K562 (cell line): ENCODE data around the gene PRPS1L1. TPM values are rescaled to one million over a fixed set of nuclear protein-coding genes. Genes with fewer than 3 reads are reported as not detected.

Experiments used
- ATAC-seq: fragments of 200-7000 bp; cut with Tn5 transposase; 3 replicates; pipeline ENCODE4 v1.9.1; 2020; ENCODE audit warnings: moderate library complexity
- BruUV-seq: library from RNA; stranded (reverse); fragments of 400-500 nt; replicated peaks from 2 replicates; lab custom pipeline; 2021; lab: Mats Ljungman, UMichigan
- CTCF ChIA-PET: fragments of 300-600 bp; formaldehyde crosslinking; extraction: SDS; loops from one replicate; lab custom pipeline; 2021; ENCODE audit warnings: low intra/inter-chr PET ratio; lab: Yijun Ruan, JAX
- POLR2A ChIA-PET: fragments of 300-600, 350-650 bp; sonication (Branson Sonifier 250); formaldehyde crosslinking; extraction: SDS; loops from one replicate; lab custom pipeline; 2021; ENCODE audit warnings: antibody characterized with exemption, inconsistent platforms; lab: Yijun Ruan, JAX
- DNase-seq, 4 experiments: peaks; one replicate each; pipeline versions ENCODE4 v3.0.0 to v3.0.0-alpha.2; 2011 to 2018; ENCODE audit warnings: low spot score in 3 of 4, mixed read lengths in 3 of 4; ENCODE audit errors: extremely low read depth in 1 of 4
- FAIRE-seq: peaks from 2 replicates; lab custom pipeline; 2011; peaks lifted over from hg19 to GRCh38; lab: Jason Lieb, UNC
- H2AFZ ChIP-seq: 2 replicates; pipeline ENCODE4 v1.6.0; 2011; ENCODE audit warnings: low read depth, low read length, control low read depth, inconsistent platforms
- H3K27ac ChIP-seq: fragments of 200-600 bp; 3 replicates; pipeline ENCODE4 v1.8.0; 2011; ENCODE audit warnings: low read depth, mild to moderate bottlenecking, control low read depth, inconsistent platforms, low read length, moderate library complexity, mixed read lengths; ENCODE audit errors: extremely low read depth
- H3K27me3 ChIP-seq, 2 experiments: fragments of 300-600 bp in 1 of 2; 2 replicates in 1 of 2; 3 replicates in 1 of 2; pipeline versions ENCODE4 v1.6.0 to v1.8.0; 2011; ENCODE audit warnings: inconsistent platforms in 2 of 2, low read length in 2 of 2, mild to moderate bottlenecking in 1 of 2, mixed read lengths in 1 of 2, moderate library complexity in 1 of 2; ENCODE audit not compliant: control insufficient read depth in 2 of 2, insufficient read depth in 2 of 2
- H3K36me3 ChIP-seq: fragments of 300-600 bp; 3 replicates; pipeline ENCODE4 v1.8.0; 2011; ENCODE audit warnings: mild to moderate bottlenecking, low read length, inconsistent platforms; ENCODE audit not compliant: control insufficient read depth, insufficient read depth
- H3K4me1 ChIP-seq, 2 experiments: fragments of 200-600 bp in 1 of 2; replicated peaks in 1 of 2; 2 replicates in 1 of 2; 3 replicates in 1 of 2; pipeline versions ENCODE4 v1.5.1 to v1.8.0; 2011; ENCODE audit warnings: inconsistent platforms in 2 of 2, low read length in 2 of 2, mild to moderate bottlenecking in 1 of 2, mixed read lengths in 1 of 2, moderate library complexity in 1 of 2; ENCODE audit not compliant: control insufficient read depth in 2 of 2, insufficient read depth in 2 of 2
- H3K4me2 ChIP-seq: 2 replicates; pipeline ENCODE4 v1.6.1; 2011; ENCODE audit warnings: low read length, control low read depth, inconsistent platforms, mixed read lengths; ENCODE audit not compliant: insufficient read depth
- H3K4me3 ChIP-seq: fragments of 200-600 bp; sonication (generic), shearing (Covaris generic); 2 replicates; pipeline ENCODE4 v1.5.1; 2016; ENCODE audit warnings: control low read depth, inconsistent platforms
- H3K79me2 ChIP-seq: fragments of 200-600 bp; 3 replicates; pipeline ENCODE4 v1.8.0; 2011; ENCODE audit warnings: low read length, inconsistent platforms; ENCODE audit not compliant: control insufficient read depth, insufficient read depth
- H3K9ac ChIP-seq, 2 experiments: 2 replicates each; pipeline versions ENCODE4 v1.6.0 to v1.6.1; 2011; ENCODE audit warnings: low read depth in 2 of 2, low read length in 2 of 2, control low read depth in 1 of 2, inconsistent platforms in 1 of 2, mild to moderate bottlenecking in 1 of 2, mixed read lengths in 1 of 2; ENCODE audit not compliant: insufficient read depth in 1 of 2
- H3K9me1 ChIP-seq: one replicate; pipeline ENCODE4 v1.6.0; 2011; ENCODE audit warnings: inconsistent platforms, mild to moderate bottlenecking, low read length, moderate library complexity; ENCODE audit not compliant: control insufficient read depth, insufficient read depth
- H3K9me3 ChIP-seq: replicated peaks from 2 replicates; pipeline ENCODE4 v1.5.1; 2011; ENCODE audit warnings: low read depth, low read length, inconsistent platforms; ENCODE audit not compliant: control insufficient read depth, insufficient read depth
- H4K20me1 ChIP-seq: replicated peaks from 2 replicates; pipeline ENCODE4 v1.6.1; 2011; ENCODE audit warnings: low read length, inconsistent platforms, mixed read lengths; ENCODE audit not compliant: control insufficient read depth, insufficient read depth
- BHLHE40 ChIP-seq: IDR thresholded peaks from 2 replicates; pipeline ENCODE4 v1.6.1; 2011; ENCODE audit warnings: low read length, improper control_type of control experiment
- COPS2 ChIP-seq: fragments of 450-650 bp; conservative IDR thresholded peaks from 2 replicates; pipeline ENCODE4 v1.6.1; 2016; ENCODE audit warnings: mild to moderate bottlenecking, moderate library complexity
- ETV1 ChIP-seq: fragments of 450-650 bp; conservative IDR thresholded peaks from 2 replicates; pipeline ENCODE4 v1.6.1; 2016; ENCODE audit warnings: missing genetic modification characterization, control low read depth, low read depth, missing compliant biosample characterization
- GTF2E2 ChIP-seq: fragments of 200-800 bp; sonication (Bioruptor generic); IDR thresholded peaks from 2 replicates; pipeline ENCODE4 v1.6.1; 2016; ENCODE audit warnings: missing genetic modification characterization, missing compliant biosample characterization
- POLR3G ChIP-seq: IDR thresholded peaks from 2 replicates; pipeline ENCODE4 v1.6.1; 2011; ENCODE audit not compliant: insufficient read length, insufficient replicate concordance; ENCODE audit errors: extremely low read depth
- ZBTB17 ChIP-seq: fragments of 450-650 bp; formaldehyde crosslinking; IDR thresholded peaks from 2 replicates; pipeline ENCODE4 v1.4.0; 2020; ENCODE audit warnings: mild to moderate bottlenecking
- ZBTB26 ChIP-seq: fragments of 450-650 bp; formaldehyde crosslinking; IDR thresholded peaks from 2 replicates; pipeline ENCODE4 v1.4.0; 2022; ENCODE audit warnings: missing genetic modification characterization
- ZC3H8 ChIP-seq: fragments of 450-650 bp; IDR thresholded peaks from 2 replicates; pipeline ENCODE4 v1.6.1; 2017
- ZFP30 ChIP-seq: fragments of 250-450 bp; sonication (Bioruptor Pico); IDR thresholded peaks from 2 replicates; pipeline ENCODE4 v1.8.0; 2022; ENCODE audit warnings: moderate library complexity, mild to moderate bottlenecking, inconsistent platforms, borderline replicate concordance
- ZNF444 ChIP-seq: fragments of 250-450 bp; sonication (Bioruptor Pico); IDR thresholded peaks from 2 replicates; pipeline ENCODE4 v1.4.0; 2020; ENCODE audit warnings: mild to moderate bottlenecking, moderate library complexity
- WGBS: fragments of 100-300 bp; shearing (Covaris generic); methylation state at CpG from one replicate; pipeline ENCODE4 v1.1.6; 2016; ENCODE audit warnings: low coverage, mixed read lengths; ENCODE audit not compliant: insufficient coverage; ENCODE audit errors: missing lambda C conversion rate; 5-methylcytosine and 5-hydroxymethylcytosine counted together
- in situ Hi-C: fragments of 300-500 bp; cut with MboI; formaldehyde crosslinking; loops from 4 replicates; pipeline ENCODE4 v1.15.0; 2018; ENCODE audit warnings: inconsistent platforms, mixed read lengths
- intact Hi-C: fragments of 100-400 bp; cut with micrococcal nuclease; formaldehyde crosslinking; loops from 2 replicates; pipeline ENCODE4 v1.14.2; 2022
- polyA plus RNA-seq, 8 experiments: library from polyadenylated mRNA; depleted of rRNA in 4 of 8; stranded (reverse) in 5 of 8; unstranded in 3 of 8; fragments of >200 nt; fragmentation: Nextera tagmentation in 2 of 8; fragmentation: Illumina TruSeq in 1 of 8; extraction: Ambion mirVana in 2 of 8; extraction: Trizol in 1 of 8; gene quantifications; 2 replicates each; pipeline versions ENCODE4 v1.2.1 to v1.2.3, GENCODE V29; 2011 to 2014; ENCODE audit warnings: inconsistent platforms in 1 of 8, missing spikeins in 1 of 8
- total RNA-seq, 7 experiments: library from RNA; depleted of rRNA in 6 of 7; stranded (reverse); fragments of >200 nt in 6 of 7; fragmentation: Illumina TruSeq in 2 of 7; extraction: Trizol in 2 of 7; gene quantifications; 2 replicates each; pipeline versions ENCODE4 v1.2.1 to v1.2.3, GENCODE V29; 2011 to 2021; ENCODE audit warnings: low replicate concordance in 1 of 7
- TF ChIP-seq, protein P1 (sequence below): IDR thresholded peaks from 2 replicates; pipeline ENCODE4 v1.6.1; 2011; ENCODE audit warnings: borderline replicate concordance, low read depth, mild to moderate bottlenecking, moderate library complexity, low read length; ENCODE audit not compliant: insufficient read depth, poor library complexity, severe bottlenecking

PRPS1L1 gene
- total and polyA plus RNA-seq, 9 of the 15 experiments (the other 6 are each of a cell fraction or from before 2014, with no cell fraction given): 0.07 to 0.10 (median 0.08) TPM; not detected in 6

DNA sequence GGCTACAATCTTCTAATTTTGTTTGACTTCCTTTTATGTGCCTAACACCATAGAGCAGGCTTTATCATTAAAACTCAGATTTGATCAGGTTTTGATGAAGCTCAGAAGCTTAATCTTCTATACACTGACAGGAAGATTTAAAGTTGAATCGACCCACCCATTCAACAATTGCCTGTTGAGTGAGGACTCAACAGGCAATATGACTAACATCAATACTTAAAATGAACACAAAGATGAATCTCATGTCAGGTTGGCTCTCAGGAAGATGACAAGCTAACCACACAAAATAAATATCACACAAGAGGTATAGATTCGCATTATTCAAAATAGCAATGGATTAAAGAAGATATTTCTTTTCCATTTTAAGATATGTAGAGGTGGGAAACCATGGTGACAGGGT lies 50.7 kb downstream of the PRPS1L1 start:
- ATAC-seq (no peak), FAIRE-seq (no peak), DNase-seq (no peak)
- Histone ChIP-seq H3K4me2 (no peak overlapping the region), H2AFZ (no peak overlapping the region), H4K20me1 (no peaks in the 10 kb centered on the region), H3K9ac (no peak overlapping the region), H3K27ac (no peak overlapping the region), H3K27me3 (no peaks in the 10 kb centered on the region), H3K4me3 (no peak overlapping the region), H3K9me3 (no peaks in the 10 kb centered on the region), H3K79me2 (no peaks in the 10 kb centered on the region), H3K4me1 (no peaks in the 10 kb centered on the region; a peak in 2 of 5 replicates), H3K36me3 (no peaks in the 10 kb centered on the region), H3K9me1 (no peaks in the 10 kb centered on the region)
- 4% methylated on average over 2 of the region's 2 CpGs for WGBS
- POLR2A ChIA-PET: interaction anchor here (0.7 to 1.3 kb wide), 2 partner anchors 14 to 157 kb away, joined by 3 read pairs; no protein-coding TSS in a partner anchor
- CTCF ChIA-PET: no interaction called here
- intact Hi-C loops (no loop called here), in situ Hi-C loops (no loop called here)
- no TSS peak for BruUV-seq
- TF ChIP-seq COPS2: no peak
- TF ChIP-seq ZBTB17 (CRISPR knock-in tag): no peak
- TF ChIP-seq ZNF444 (CRISPR knock-in tag): no peak
- no peak for TF ChIP-seq GTF2E2 (tag)
- TF ChIP-seq ZC3H8: no peak
- no peak for TF ChIP-seq BHLHE40
- TF ChIP-seq, protein P1, sequence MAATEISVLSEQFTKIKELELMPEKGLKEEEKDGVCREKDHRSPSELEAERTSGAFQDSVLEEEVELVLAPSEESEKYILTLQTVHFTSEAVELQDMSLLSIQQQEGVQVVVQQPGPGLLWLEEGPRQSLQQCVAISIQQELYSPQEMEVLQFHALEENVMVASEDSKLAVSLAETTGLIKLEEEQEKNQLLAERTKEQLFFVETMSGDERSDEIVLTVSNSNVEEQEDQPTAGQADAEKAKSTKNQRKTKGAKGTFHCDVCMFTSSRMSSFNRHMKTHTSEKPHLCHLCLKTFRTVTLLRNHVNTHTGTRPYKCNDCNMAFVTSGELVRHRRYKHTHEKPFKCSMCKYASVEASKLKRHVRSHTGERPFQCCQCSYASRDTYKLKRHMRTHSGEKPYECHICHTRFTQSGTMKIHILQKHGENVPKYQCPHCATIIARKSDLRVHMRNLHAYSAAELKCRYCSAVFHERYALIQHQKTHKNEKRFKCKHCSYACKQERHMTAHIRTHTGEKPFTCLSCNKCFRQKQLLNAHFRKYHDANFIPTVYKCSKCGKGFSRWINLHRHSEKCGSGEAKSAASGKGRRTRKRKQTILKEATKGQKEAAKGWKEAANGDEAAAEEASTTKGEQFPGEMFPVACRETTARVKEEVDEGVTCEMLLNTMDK: no peak
- TF ChIP-seq ETV1 (tag): no peak
- no peak for TF ChIP-seq POLR3G
- TF ChIP-seq ZFP30 (CRISPR knock-in tag): no peak
- TF ChIP-seq ZBTB26: no peak
